GM06990 (cell line): ENCODE results near the gene PIGZ.

Source experiments
- DNase-seq: peaks from one replicate; pipeline ENCODE4 v3.0.0-alpha.2; 2011; ENCODE audit not compliant: insufficient read length; ENCODE audit errors: extremely low read depth
- H3K27me3 ChIP-seq: replicated peaks from 2 replicates; pipeline ENCODE4 v1.6.0; 2011; ENCODE audit warnings: low read length; ENCODE audit not compliant: control insufficient read depth, insufficient read depth
- H3K36me3 ChIP-seq: 2 replicates; pipeline ENCODE4 v1.5.1; 2011; ENCODE audit warnings: low read length; ENCODE audit not compliant: control insufficient read depth, insufficient read depth
- H3K4me3 ChIP-seq: replicated peaks from 2 replicates; pipeline ENCODE4 v1.5.1; 2011; ENCODE audit warnings: low read depth, mild to moderate bottlenecking, control low read depth, low read length
- TF ChIP-seq, protein P1 (sequence below): IDR thresholded peaks from 2 replicates; pipeline ENCODE4 v1.5.1; 2011; ENCODE audit warnings: low read length, control low read depth, mild to moderate bottlenecking, inconsistent platforms; ENCODE audit not compliant: insufficient read depth, poor library complexity, severe bottlenecking

PIGZ gene

DNA sequence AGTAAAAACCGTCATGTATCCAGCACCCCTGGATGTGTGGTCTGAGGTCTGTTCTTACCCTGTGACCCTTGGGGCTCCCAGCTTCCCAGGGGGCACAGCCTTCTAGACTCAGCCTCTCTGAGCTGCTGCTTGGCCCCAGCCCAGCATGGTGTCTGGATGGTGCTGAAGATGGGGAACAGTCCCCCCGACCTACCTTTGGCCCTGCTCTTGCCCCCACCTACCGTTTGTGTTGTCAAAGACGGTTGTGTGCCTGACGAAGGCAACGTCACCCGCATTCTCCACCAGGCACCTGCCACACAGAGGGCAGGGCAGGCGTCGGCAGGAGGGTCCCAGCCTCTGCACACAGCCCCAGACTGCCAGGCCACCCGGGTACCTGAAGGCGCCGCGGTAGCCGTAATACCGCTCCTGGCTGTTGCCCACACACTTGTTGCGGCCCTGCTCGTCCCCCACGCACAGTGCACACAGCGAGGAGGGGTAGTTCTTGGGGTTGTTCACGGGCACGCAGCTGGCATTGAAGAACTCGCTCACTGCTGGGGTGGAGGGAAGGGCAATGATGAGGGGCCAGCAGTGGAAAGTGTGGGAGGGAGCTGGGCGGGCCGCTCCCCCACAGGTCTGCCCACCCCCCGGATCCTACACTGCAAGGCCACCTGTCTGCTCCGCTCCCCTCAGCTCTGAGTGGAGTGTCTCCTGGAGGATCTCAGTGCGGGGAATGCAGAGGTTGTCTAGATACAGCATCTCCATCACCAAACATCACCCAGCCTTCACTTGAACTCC lies 40.0 kb upstream of the PIGZ start:
- Histone ChIP-seq H3K36me3 (no peaks in the 10 kb centered on the region), H3K4me3 (no peak overlapping the region), H3K27me3 (no peaks in the 10 kb centered on the region)
- TF ChIP-seq, protein P1, sequence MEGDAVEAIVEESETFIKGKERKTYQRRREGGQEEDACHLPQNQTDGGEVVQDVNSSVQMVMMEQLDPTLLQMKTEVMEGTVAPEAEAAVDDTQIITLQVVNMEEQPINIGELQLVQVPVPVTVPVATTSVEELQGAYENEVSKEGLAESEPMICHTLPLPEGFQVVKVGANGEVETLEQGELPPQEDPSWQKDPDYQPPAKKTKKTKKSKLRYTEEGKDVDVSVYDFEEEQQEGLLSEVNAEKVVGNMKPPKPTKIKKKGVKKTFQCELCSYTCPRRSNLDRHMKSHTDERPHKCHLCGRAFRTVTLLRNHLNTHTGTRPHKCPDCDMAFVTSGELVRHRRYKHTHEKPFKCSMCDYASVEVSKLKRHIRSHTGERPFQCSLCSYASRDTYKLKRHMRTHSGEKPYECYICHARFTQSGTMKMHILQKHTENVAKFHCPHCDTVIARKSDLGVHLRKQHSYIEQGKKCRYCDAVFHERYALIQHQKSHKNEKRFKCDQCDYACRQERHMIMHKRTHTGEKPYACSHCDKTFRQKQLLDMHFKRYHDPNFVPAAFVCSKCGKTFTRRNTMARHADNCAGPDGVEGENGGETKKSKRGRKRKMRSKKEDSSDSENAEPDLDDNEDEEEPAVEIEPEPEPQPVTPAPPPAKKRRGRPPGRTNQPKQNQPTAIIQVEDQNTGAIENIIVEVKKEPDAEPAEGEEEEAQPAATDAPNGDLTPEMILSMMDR, result no peak
- DNase-seq, result no peak

DNA sequence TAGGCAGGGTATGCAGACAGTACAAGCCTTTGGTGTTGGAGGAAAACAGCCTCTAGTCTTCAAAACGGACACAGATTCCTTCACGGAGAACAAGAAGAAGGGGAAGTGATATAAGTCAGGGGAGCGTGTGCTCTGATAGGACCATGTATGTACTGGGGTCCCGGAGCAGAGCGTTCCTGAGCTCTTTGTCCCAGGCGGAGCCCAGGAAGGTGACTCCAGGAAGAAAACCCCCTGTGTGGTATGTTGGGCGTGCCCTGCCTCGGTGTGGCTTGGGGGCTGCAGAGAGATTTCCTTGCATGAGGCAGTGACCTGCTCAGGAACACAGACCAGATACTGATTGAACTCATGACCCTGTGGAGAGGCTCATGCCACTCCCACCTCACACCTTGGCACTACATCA lies 39.3 kb upstream of the PIGZ start:
- no peak for DNase-seq
- H3K27me3 ChIP-seq, result no peaks in the 10 kb centered on the region
- no peak overlapping the region for H3K4me3 ChIP-seq
- TF ChIP-seq, protein P1, result no peak
- no peaks in the 10 kb centered on the region for H3K36me3 ChIP-seq

DNA sequence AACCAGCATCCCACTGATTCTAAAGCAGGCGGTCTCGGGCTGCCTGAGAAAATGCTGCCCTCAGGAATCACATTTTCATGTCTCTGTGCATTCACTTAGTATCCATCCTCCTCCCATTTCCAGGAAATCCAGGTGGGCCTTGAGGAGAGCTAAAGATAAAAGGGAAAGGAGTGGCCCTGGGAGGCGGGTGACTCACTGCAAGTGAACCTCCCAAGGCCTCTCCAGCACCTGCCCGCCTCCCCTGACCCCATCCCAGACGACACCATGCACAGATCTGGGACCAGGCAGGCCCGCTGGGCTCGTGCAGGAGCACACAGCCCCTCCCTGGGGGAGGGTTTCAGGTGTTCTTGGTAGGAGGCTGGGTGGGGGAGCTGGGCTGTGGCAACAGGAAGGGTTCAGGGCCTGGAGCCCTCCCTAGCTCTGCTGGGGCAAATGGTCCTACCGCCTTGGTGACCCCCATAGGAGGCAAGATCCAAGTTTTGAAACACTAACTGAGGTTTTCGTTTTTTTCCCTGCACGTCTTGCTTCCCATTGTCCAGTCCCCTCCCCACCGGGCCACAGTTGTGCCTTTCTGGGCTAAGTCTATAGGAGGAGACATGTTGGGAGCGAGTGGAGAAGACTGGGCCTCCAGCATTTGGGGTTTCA lies 38.8 kb upstream of the PIGZ start:
- no peak for DNase-seq
- H3K36me3 ChIP-seq, result no peaks in the 10 kb centered on the region
- no peak overlapping the region for H3K4me3 ChIP-seq
- H3K27me3 ChIP-seq, result no peaks in the 10 kb centered on the region
- TF ChIP-seq, protein P1, result no peak

DNA sequence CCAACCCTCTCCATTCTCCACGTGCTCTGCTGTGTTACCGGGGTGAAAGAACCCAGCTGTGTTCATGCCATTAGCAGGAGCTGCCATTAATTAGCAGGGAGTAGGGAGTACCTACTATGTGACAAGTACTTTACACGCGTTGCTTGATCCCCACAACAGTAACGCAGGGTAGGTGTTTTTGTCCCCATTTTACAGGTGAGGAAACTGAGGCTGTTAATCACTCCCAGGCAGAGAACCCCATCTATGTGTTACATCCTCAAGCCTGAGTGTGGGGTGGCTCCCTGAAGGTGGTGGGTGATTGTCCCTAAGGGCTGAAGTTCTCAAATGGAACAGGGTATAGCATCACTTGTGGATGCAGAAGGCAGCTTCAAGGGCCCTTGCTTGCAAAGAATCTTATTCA lies 38.2 kb upstream of the PIGZ start:
- TF ChIP-seq, protein P1, result no peak
- no peak for DNase-seq

DNA sequence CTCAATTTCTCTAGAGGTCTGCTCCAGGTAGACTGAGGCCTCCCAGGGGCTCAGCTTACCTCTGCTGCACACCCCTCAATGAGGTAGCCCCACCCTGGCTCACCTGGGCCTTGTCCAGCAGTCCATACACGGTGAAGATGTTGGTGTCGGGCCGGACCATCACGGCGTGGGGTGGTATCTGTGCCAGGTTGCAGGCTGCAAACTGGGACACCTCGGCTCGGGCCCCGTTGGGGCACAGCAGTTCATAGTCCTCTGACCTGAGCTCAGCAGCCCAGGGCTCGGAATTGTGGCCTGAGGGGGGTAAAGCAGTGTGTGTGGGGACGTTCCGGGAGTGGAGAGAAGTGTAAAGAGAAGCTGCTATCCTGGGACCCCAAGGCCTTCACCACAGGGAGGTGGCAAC lies 37.8 kb upstream of the PIGZ start:
- no peaks in the 10 kb centered on the region for H3K36me3 ChIP-seq
- TF ChIP-seq, protein P1, result no peak
- no peaks in the 10 kb centered on the region for H3K27me3 ChIP-seq
- no peak for DNase-seq
- no peak overlapping the region for H3K4me3 ChIP-seq

More for the DNA sequence above, 38.2 kb upstream of the PIGZ start:
- Histone ChIP-seq H3K36me3 (no peaks in the 10 kb centered on the region), H3K4me3 (no peak overlapping the region), H3K27me3 (no peaks in the 10 kb centered on the region)
